ENCODE results near the gene AKAP8L. TPM values are rescaled to one million over a fixed set of nuclear protein-coding genes. Genes with fewer than 3 reads are reported as not detected.

The AKAP8L gene
- polyA plus RNA-seq, 1 of the 3 experiments (the other 2 are of a cell fraction), result 44.7 TPM

GRCh38 chr19:15433519-15434069 is 14.8 kb upstream of the AKAP8L start:
- Histone ChIP-seq H4K20me1 (ENCODE audit: insufficient read depth) (peaks cover 17% of the 10 kb centered on the region; the same call in 1 of the 2 replicates), H3K36me3 (replicated peaks in 1 of 2; ENCODE audit: control insufficient read depth in 1 of 2, insufficient read depth in 2 of 2, low read length in 1 of 2) (peaks cover 0 to 13% of the 10 kb centered on the region in 2 experiments), H3K9me2 (no peaks in the 10 kb centered on the region), H2AFZ (ENCODE audit: low read depth) (peak overlapping the region; percentile 100), H3F3A (replicated peaks; ENCODE audit: insufficient read depth) (no peaks in the 10 kb centered on the region), H3K9me3 (no peaks in the 10 kb centered on the region), H3K4me3 (ENCODE audit: low read depth in 2 of 2, low read length in 1 of 2) (peak overlapping the region; percentile 63 to 87), H3K4me1 (ENCODE audit: control insufficient read depth in 1 of 2, insufficient read depth in 2 of 2, low read depth in 1 of 2, low read length in 1 of 2) (peaks cover 5 to 24% of the 10 kb centered on the region in 2 experiments; a peak in 2 of 4 replicates), H3K79me2 (ENCODE audit: insufficient read depth) (peaks cover 36% of the 10 kb centered on the region), H3K27ac (ENCODE audit: low read depth in 2 of 2, low read length in 1 of 2) (peak overlapping the region; percentile 80 to 88; a peak in 3 of 4 replicates), H3K4me2 (peak overlapping the region; percentile 94), H3K27me3 (ENCODE audit: insufficient read depth) (no peaks in the 10 kb centered on the region), H3K9ac (peak overlapping the region; percentile 81; the same call in 1 of the 2 replicates)
- TF ChIP-seq, protein P1, sequence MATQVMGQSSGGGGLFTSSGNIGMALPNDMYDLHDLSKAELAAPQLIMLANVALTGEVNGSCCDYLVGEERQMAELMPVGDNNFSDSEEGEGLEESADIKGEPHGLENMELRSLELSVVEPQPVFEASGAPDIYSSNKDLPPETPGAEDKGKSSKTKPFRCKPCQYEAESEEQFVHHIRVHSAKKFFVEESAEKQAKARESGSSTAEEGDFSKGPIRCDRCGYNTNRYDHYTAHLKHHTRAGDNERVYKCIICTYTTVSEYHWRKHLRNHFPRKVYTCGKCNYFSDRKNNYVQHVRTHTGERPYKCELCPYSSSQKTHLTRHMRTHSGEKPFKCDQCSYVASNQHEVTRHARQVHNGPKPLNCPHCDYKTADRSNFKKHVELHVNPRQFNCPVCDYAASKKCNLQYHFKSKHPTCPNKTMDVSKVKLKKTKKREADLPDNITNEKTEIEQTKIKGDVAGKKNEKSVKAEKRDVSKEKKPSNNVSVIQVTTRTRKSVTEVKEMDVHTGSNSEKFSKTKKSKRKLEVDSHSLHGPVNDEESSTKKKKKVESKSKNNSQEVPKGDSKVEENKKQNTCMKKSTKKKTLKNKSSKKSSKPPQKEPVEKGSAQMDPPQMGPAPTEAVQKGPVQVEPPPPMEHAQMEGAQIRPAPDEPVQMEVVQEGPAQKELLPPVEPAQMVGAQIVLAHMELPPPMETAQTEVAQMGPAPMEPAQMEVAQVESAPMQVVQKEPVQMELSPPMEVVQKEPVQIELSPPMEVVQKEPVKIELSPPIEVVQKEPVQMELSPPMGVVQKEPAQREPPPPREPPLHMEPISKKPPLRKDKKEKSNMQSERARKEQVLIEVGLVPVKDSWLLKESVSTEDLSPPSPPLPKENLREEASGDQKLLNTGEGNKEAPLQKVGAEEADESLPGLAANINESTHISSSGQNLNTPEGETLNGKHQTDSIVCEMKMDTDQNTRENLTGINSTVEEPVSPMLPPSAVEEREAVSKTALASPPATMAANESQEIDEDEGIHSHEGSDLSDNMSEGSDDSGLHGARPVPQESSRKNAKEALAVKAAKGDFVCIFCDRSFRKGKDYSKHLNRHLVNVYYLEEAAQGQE (IDR thresholded peaks at IDR 0.05; ENCODE audit: low read depth, low read length), result no peak
- TF ChIP-seq NRF1 (IDR thresholded peaks at IDR 0.05; ENCODE audit: low read depth, low read length) (no peak), GATA2 (CRISPR knock-in tag; IDR thresholded peaks at IDR 0.05) (no peak), PBX3 (IDR thresholded peaks at IDR 0.05) (no peak), MXI1 (IDR thresholded peaks at IDR 0.05; ENCODE audit: low read depth, low read length) (no peak), USF2 (IDR thresholded peaks at IDR 0.05; ENCODE audit: borderline replicate concordance, low read depth, low read length) (no peak), EZH2phosphoT487 (IDR thresholded peaks at IDR 0.05; ENCODE audit: borderline replicate concordance, low read depth) (no peak), CTCF (IDR thresholded peaks at IDR 0.05) (no peak), FOXM1 (IDR thresholded peaks at IDR 0.05; ENCODE audit: low read depth) (no peak)
- 77% methylated on average over 8 of the region's 8 CpGs for WGBS (ENCODE audit: low lambda C conversion rate)
- ChIA-PET CTCF (interaction anchor here (1.4 to 2.6 kb wide), 3 partner anchors 13 to 19 kb away, joined by 3 to 11 read pairs (median 7); partner anchors contain the start of gene AKAP8L), POLR2A (interaction anchor here (0.7 to 1.6 kb wide), 4 partner anchors 12 to 1120 kb away, joined by 3 to 12 read pairs (median 6); partner anchors contain the start of gene AKAP8L)
- no peak for DNase-seq

Measured in SK-N-SH (cell line).